Neural cell (in vitro differentiated cells): Measurements from ENCODE around the gene GLS2. TPM values are rescaled to one million over a fixed set of nuclear protein-coding genes. Genes with fewer than 3 reads are reported as not detected.

Experiments used
- H2AFZ ChIP-seq: fragments of 200-600, 300-800 bp; sonication (generic), shearing (Covaris generic); 2 replicates; pipeline ENCODE4 v1.6.0; 2014; ENCODE audit warnings: low read depth, mild to moderate bottlenecking, antibody characterized with exemption, low read length, moderate library complexity
- H3F3A ChIP-seq: fragments of 200-600 bp; shearing (Covaris generic); 2 replicates; pipeline ENCODE4 v1.6.1; 2016; ENCODE audit warnings: mild to moderate bottlenecking, moderate library complexity, mixed read lengths, antibody characterized with exemption, low read length; ENCODE audit not compliant: insufficient read depth, poor library complexity, severe bottlenecking
- H3K27ac ChIP-seq: fragments of 200-600, 300-800 bp; sonication (generic), shearing (Covaris generic); 2 replicates; pipeline ENCODE4 v1.5.1; 2014; ENCODE audit warnings: mild to moderate bottlenecking, low read length, moderate library complexity
- H3K27me3 ChIP-seq: fragments of 300-800, 200-600 bp; sonication (generic), shearing (Covaris generic); 2 replicates; pipeline ENCODE4 v1.6.0; 2014; ENCODE audit warnings: mild to moderate bottlenecking, low read depth, low read length, moderate library complexity; ENCODE audit not compliant: insufficient read depth
- H3K36me3 ChIP-seq: fragments of 300-800, 200-600 bp; sonication (generic), shearing (Covaris generic); 2 replicates; pipeline ENCODE4 v1.5.1; 2014; ENCODE audit warnings: mild to moderate bottlenecking, antibody characterized with exemption, low read length, moderate library complexity; ENCODE audit not compliant: insufficient read depth
- H3K4me2 ChIP-seq: fragments of 300-800, 200-600 bp; sonication (generic), shearing (Covaris generic); 2 replicates; pipeline ENCODE4 v1.6.0; 2014; ENCODE audit warnings: mild to moderate bottlenecking, low read length
- H3K4me3 ChIP-seq: fragments of 300-800, 200-600 bp; sonication (generic), shearing (Covaris generic); 2 replicates; pipeline ENCODE4 v1.5.1; 2014; ENCODE audit warnings: mild to moderate bottlenecking, low read length, moderate library complexity
- H3K79me2 ChIP-seq: fragments of 200-600 bp; shearing (Covaris generic); replicated peaks from 2 replicates; pipeline ENCODE4 v1.6.0; 2014; ENCODE audit warnings: mild to moderate bottlenecking, low read length, moderate library complexity; ENCODE audit not compliant: insufficient read depth
- H3K9ac ChIP-seq: fragments of 300-800, 200-600 bp; sonication (generic), shearing (Covaris generic); 2 replicates; pipeline ENCODE4 v1.6.1; 2016; ENCODE audit warnings: mild to moderate bottlenecking, low read length, mixed read lengths
- H3K9me2 ChIP-seq: fragments of 200-600 bp; shearing (Covaris generic); 2 replicates; pipeline ENCODE4 v1.6.1; 2016; ENCODE audit warnings: mild to moderate bottlenecking, low read length, mixed read lengths; ENCODE audit not compliant: insufficient read depth
- H3K9me3 ChIP-seq: fragments of 200-600, 300-800 bp; sonication (generic), shearing (Covaris generic); 2 replicates; pipeline ENCODE4 v1.6.1; 2016; ENCODE audit warnings: mild to moderate bottlenecking, mixed run types, low read length, moderate library complexity, mixed read lengths
- H4K20me1 ChIP-seq: fragments of 200-600 bp; shearing (Covaris generic); 2 replicates; pipeline ENCODE4 v1.6.1; 2016; ENCODE audit warnings: mild to moderate bottlenecking, mixed run types; ENCODE audit not compliant: insufficient read depth
- EP300 ChIP-seq: fragments of 450-650 bp; conservative IDR thresholded peaks from 2 replicates; pipeline ENCODE4 v1.6.1; 2014; ENCODE audit warnings: antibody characterized with exemption, mild to moderate bottlenecking, moderate library complexity; ENCODE audit not compliant: poor library complexity, severe bottlenecking
- EZH2 ChIP-seq: fragments of 200-600, 300-800 bp; shearing (Covaris generic), sonication (generic); IDR thresholded peaks from 2 replicates; pipeline ENCODE4 v1.6.1; 2014; ENCODE audit warnings: antibody characterized with exemption, low read length, borderline replicate concordance, mild to moderate bottlenecking; ENCODE audit not compliant: insufficient read depth, poor library complexity, severe bottlenecking
- MXI1 ChIP-seq: fragments of 450-650 bp; conservative IDR thresholded peaks from 2 replicates; pipeline ENCODE4 v1.6.1; 2014; ENCODE audit warnings: antibody characterized with exemption, mild to moderate bottlenecking; ENCODE audit not compliant: poor library complexity, severe bottlenecking
- POLR2AphosphoS5 ChIP-seq: IDR thresholded peaks from 2 replicates; pipeline ENCODE4 v1.6.1; 2012
- RAD21 ChIP-seq: fragments of 450-650 bp; conservative IDR thresholded peaks from 2 replicates; pipeline ENCODE4 v1.6.1; 2014; ENCODE audit warnings: antibody characterized with exemption, mild to moderate bottlenecking, moderate library complexity
- SMC3 ChIP-seq: fragments of 450-650 bp; conservative IDR thresholded peaks from 2 replicates; pipeline ENCODE4 v1.6.1; 2014; ENCODE audit warnings: antibody characterized with exemption, mild to moderate bottlenecking, moderate library complexity; ENCODE audit not compliant: poor library complexity
- TAF1 ChIP-seq: IDR thresholded peaks from 2 replicates; pipeline ENCODE4 v1.6.1; 2012; ENCODE audit warnings: low read depth
- polyA plus RNA-seq: library from polyadenylated mRNA; depleted of rRNA; stranded (reverse); fragments of >200 nt; gene quantifications from 2 replicates; pipeline ENCODE4 v1.2.3, GENCODE V29; 2014
- TF ChIP-seq, protein P1 (sequence below): fragments of 450-650 bp; IDR thresholded peaks from 2 replicates; pipeline ENCODE4 v1.5.1; 2014; ENCODE audit warnings: antibody characterized with exemption, mild to moderate bottlenecking, moderate library complexity; ENCODE audit not compliant: poor library complexity, severe bottlenecking

GLS2 gene
- polyA plus RNA-seq, 1 donor from 2014 or later = 7.4 TPM

- no peak overlapping the region for H3K4me2 ChIP-seq
Measured at GRCh38 chr12:56520506-56520905, 32.5 kb upstream of the GLS2 start.

GRCh38 chr12:56520048-56520447 is 32.1 kb upstream of the GLS2 start:
- no peaks in the 10 kb centered on the region for H3K9me3 ChIP-seq
- no peaks in the 10 kb centered on the region for H3K79me2 ChIP-seq
- H3K4me3 ChIP-seq = no peak overlapping the region
- no peaks in the 10 kb centered on the region for H4K20me1 ChIP-seq
- H3K9me2 ChIP-seq = no peaks in the 10 kb centered on the region
- no peaks in the 10 kb centered on the region for H3F3A ChIP-seq
- no peak overlapping the region for H2AFZ ChIP-seq
- no peaks in the 10 kb centered on the region for H3K27me3 ChIP-seq
- no peak overlapping the region for H3K27ac ChIP-seq
- H3K36me3 ChIP-seq = no peaks in the 10 kb centered on the region
- H3K4me2 ChIP-seq = no peak overlapping the region
- H3K9ac ChIP-seq = no peak overlapping the region
- TF ChIP-seq RAD21 = no peak
- no peak for TF ChIP-seq SMC3
- no peak for TF ChIP-seq POLR2AphosphoS5
- TF ChIP-seq MXI1 = no peak
- TF ChIP-seq, protein P1, sequence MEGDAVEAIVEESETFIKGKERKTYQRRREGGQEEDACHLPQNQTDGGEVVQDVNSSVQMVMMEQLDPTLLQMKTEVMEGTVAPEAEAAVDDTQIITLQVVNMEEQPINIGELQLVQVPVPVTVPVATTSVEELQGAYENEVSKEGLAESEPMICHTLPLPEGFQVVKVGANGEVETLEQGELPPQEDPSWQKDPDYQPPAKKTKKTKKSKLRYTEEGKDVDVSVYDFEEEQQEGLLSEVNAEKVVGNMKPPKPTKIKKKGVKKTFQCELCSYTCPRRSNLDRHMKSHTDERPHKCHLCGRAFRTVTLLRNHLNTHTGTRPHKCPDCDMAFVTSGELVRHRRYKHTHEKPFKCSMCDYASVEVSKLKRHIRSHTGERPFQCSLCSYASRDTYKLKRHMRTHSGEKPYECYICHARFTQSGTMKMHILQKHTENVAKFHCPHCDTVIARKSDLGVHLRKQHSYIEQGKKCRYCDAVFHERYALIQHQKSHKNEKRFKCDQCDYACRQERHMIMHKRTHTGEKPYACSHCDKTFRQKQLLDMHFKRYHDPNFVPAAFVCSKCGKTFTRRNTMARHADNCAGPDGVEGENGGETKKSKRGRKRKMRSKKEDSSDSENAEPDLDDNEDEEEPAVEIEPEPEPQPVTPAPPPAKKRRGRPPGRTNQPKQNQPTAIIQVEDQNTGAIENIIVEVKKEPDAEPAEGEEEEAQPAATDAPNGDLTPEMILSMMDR = no peak
- no peak for TF ChIP-seq EZH2

More at GRCh38 chr12:56520506-56520905, 32.5 kb upstream of the GLS2 start:
- Histone ChIP-seq H3F3A (no peaks in the 10 kb centered on the region), H3K4me3 (no peak overlapping the region), H3K9ac (no peak overlapping the region), H3K79me2 (no peaks in the 10 kb centered on the region), H3K36me3 (no peaks in the 10 kb centered on the region), H2AFZ (no peak overlapping the region), H4K20me1 (no peaks in the 10 kb centered on the region), H3K27me3 (no peaks in the 10 kb centered on the region), H3K9me2 (no peaks in the 10 kb centered on the region), H3K9me3 (no peaks in the 10 kb centered on the region), H3K27ac (no peak overlapping the region)
- TF ChIP-seq MXI1 = no peak
- TF ChIP-seq EP300 = no peak
- no peak for TF ChIP-seq SMC3
- no peak for TF ChIP-seq POLR2AphosphoS5
- TF ChIP-seq RAD21 = no peak
- TF ChIP-seq, protein P1 = no peak
- TF ChIP-seq TAF1 = no peak

GRCh38 chr12:56518570-56518969 is 30.6 kb upstream of the GLS2 start:
- Histone ChIP-seq H3K27me3 (no peaks in the 10 kb centered on the region), H3K4me3 (no peak overlapping the region), H3F3A (no peaks in the 10 kb centered on the region), H3K9me3 (no peaks in the 10 kb centered on the region), H4K20me1 (no peaks in the 10 kb centered on the region), H3K27ac (no peak overlapping the region), H3K79me2 (no peaks in the 10 kb centered on the region), H2AFZ (no peak overlapping the region), H3K36me3 (no peaks in the 10 kb centered on the region), H3K9me2 (no peaks in the 10 kb centered on the region), H3K9ac (no peak overlapping the region), H3K4me2 (no peak overlapping the region)
- TF ChIP-seq TAF1 (no peak), EP300 (no peak)
